GM12892 (cell line): ENCODE results near the gene EPB41L1.

ENCODE experiments used
- POLR2A ChIP-seq: IDR thresholded peaks from 2 replicates; pipeline ENCODE4 v1.6.1; 2011; ENCODE audit warnings: low read depth, low read length, control low read depth
- POLR2AphosphoS5 ChIP-seq: IDR thresholded peaks from 2 replicates; pipeline ENCODE4 v1.6.1; 2011; ENCODE audit warnings: low read depth, low read length, control low read depth
- TAF1 ChIP-seq: IDR thresholded peaks from 2 replicates; pipeline ENCODE4 v1.6.1; 2011; ENCODE audit warnings: low read depth, mild to moderate bottlenecking, control low read depth, low read length, borderline replicate concordance

DNA sequence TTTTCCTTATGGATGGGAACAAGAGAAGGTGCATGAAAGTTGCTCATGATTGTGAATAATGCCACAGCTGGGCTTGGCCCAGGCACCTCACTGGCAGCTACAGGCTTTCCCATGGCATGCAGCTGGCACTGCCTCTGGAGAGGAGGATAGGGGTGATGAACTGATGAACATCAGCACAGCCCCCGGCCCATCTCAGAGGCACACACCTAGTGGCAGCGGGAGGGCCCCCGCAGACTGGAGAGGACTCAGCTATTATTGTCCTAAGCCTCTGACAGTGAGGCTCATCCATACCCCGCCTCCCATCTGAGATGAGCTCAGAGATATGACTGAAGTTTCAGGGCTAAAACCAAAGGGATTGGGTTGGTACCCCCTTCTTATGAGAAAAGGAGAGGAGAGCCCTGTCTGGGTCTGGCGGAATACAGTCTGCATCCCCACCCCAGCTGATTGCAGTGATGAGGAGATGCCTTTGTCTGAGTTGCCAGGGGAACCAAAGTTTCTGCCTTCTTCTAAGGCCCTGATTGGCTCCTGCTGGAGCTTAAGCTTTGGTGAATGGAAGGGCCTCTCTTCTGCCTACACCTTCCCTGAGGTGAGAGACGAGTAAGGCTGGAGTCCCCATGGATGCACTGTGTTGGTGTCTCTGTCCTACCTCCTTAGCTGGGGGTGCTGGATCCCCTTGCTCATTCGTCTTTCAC, 27.6 kb upstream of the EPB41L1 start:
- TF ChIP-seq POLR2A, result no peak
- TF ChIP-seq POLR2AphosphoS5, result no peak
- no peak for TF ChIP-seq TAF1
